Ecto neural progenitor cell (in vitro differentiated cells): ENCODE measurements around the gene PRMT7.

ENCODE experiments used
- DNase-seq: peaks from one replicate; pipeline ENCODE4 v3.0.0-alpha.2; 2018; ENCODE audit warnings: low spot score

PRMT7 gene, protein sequence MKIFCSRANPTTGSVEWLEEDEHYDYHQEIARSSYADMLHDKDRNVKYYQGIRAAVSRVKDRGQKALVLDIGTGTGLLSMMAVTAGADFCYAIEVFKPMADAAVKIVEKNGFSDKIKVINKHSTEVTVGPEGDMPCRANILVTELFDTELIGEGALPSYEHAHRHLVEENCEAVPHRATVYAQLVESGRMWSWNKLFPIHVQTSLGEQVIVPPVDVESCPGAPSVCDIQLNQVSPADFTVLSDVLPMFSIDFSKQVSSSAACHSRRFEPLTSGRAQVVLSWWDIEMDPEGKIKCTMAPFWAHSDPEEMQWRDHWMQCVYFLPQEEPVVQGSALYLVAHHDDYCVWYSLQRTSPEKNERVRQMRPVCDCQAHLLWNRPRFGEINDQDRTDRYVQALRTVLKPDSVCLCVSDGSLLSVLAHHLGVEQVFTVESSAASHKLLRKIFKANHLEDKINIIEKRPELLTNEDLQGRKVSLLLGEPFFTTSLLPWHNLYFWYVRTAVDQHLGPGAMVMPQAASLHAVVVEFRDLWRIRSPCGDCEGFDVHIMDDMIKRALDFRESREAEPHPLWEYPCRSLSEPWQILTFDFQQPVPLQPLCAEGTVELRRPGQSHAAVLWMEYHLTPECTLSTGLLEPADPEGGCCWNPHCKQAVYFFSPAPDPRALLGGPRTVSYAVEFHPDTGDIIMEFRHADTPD

DNA sequence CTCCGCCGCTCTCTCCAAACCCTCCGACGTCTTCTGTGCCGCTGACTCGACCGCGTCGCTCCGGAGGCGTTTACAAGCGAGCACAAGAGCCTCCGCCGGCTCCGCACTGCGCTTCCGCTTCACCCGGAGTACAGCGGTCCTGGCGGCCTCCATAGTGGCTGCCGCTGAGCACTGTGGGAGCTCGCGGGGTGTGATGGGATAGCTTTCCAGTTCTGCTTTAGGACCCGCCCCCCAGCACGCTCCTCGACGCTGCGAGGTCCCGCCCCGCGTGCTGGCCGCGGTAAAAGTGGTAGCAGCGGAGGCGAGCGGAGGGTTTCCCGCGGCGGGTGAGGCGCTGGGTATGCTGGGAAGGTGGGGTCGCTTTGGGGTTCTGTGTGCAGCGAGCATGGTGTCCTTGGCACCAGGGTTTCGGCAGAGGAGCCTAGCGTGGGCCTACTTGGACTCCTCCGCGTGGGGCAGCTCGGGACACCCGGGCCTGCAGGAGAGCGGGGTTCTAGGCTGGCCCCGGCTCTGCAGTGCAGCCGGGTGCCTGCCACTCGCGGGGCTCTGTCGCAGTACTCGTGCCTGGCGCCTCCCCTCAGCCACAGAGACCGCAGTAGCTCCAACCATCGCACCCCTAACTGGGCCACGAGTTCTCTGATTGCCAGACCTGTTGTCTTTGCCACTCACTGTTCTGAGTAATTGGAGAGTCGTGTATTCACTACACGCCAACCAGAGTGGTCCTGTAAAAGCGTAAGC, at the start of gene PRMT7, which contains the start of gene SLC7A6OS:
TSS of gene PRMT7 (plus strand) at position 246 of the 738 bp plus-strand sequence. CDS start 4,961 bp downstream, outside the sequence.
TSS of gene SLC7A6OS (minus strand) at position 173 of the 738 bp plus-strand sequence. CDS start at position 153, 20 bp downstream.
- peak; percentile 95 for DNase-seq

DNA sequence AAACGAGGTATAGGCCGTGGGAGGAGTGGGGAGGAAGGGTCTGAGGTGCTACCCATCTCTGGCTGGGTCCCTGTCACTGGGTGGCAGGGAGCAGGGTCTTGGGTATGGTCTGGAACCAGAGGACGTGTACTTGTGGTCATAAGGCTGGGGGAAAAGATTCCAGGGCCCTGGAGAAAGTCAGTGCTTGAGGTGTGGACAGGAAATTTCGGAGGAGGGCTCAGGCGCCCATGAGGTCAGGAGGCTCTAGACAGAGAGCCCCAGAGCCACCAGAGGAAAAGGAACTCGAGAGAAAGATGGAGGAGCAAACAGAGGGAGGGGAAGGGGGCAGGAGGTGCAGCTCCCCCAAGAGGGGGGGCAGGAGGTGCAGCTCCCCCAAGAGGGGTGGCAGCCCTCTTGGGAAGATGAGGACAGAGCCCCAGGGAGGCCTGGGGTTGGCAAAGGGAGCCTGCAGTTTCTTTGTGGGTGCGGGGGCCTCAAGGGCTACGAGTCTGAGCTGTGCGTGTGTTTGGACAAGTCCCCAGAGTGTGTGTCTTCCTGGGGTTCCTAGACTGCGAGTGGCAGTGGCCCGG, 47.2 kb upstream of the PRMT7 start:
- no peak for DNase-seq

DNA sequence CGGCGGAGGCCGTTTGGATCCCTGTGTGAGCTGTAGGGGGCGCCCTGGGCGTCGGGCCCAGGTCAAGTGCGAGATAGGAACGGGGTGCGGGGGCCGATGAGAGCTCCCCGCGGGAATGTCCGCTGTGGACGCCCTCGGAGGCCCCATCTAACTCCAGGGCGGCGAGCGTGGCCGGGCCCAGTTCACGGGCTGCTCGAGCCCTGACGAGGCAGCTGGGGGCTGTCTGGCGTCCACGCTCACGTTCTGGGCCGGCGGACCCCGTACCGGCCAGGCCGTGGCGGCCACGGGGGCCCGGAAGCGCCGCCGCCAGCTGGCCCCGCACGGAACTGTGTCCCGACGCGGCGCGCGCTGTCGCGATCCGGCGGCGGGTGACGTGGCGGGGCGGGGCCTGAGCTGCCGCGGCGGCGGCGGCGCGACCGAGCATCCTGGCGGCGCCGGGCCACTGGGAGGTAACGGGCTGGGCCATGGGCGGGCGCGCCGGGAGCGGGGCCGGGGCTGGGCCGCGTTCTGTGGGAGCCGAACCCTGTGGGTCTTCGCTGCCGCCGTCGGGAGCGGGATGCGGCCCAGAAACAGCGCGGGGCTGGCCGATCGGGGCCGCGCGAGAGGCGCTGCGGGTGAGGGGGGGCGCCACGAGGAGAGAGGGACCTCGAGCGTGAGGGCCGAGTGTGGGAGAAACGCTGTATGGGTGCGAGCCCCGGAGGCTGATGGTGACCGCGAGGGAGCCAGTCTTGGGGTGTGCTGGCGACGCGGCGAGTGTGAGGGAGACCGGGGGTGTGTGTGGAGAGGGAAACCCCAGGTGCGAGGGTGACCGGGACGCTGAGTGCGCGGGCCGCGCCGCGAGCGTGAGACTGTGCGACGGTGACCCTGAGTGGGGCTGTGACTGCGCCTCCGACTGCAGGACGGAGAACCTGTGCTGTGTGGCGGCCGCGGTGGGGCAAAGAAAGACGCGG, 46.4 kb upstream of the PRMT7 start, which contains the start of gene SLC7A6:
TSS of gene SLC7A6 (plus strand) at position 399 of the 950 bp plus-strand sequence. CDS start 10,201 bp downstream, outside the sequence.
- peak; percentile 83 for DNase-seq

DNA sequence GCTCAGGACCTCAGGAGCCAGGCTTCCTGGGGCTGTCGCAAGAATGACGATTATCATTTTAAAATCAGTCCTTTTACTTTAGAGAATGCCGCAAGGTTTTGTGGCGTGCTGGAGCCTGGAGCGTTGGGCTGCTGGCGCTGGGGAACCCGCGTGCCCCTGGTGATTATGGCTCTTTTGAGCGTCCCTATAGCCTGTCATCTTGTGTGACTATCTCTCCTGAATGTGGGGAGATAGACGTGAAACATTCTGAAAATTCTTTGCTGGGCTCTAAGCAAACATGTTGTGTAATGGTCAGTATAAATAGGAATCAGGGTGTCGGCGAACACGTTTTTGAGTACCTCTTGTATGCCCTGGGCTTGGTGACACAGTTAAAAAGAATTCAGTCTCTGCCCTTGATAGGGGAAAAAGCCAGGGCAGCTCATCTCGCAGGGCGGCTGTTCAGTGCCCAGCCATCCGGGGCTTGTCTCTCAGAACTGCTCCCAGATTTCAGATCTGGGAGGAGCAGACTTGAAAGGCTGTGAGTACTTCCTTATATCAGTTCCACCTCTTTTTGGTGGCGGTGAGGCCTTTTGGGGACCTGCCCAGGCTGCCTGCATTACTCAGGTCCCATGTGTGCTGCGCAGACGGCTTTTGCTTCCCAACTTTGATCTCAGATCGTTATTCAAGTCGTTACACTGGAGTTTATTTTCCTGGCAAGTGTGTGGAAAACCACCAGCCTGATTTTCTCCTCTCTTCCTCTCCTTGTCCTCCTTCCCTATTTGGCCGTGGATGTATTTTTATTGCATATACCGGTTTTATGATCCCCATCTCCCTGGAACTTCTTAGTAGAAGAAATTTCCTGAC, 45.5 kb upstream of the PRMT7 start:
- DNase-seq, result no peak

DNA sequence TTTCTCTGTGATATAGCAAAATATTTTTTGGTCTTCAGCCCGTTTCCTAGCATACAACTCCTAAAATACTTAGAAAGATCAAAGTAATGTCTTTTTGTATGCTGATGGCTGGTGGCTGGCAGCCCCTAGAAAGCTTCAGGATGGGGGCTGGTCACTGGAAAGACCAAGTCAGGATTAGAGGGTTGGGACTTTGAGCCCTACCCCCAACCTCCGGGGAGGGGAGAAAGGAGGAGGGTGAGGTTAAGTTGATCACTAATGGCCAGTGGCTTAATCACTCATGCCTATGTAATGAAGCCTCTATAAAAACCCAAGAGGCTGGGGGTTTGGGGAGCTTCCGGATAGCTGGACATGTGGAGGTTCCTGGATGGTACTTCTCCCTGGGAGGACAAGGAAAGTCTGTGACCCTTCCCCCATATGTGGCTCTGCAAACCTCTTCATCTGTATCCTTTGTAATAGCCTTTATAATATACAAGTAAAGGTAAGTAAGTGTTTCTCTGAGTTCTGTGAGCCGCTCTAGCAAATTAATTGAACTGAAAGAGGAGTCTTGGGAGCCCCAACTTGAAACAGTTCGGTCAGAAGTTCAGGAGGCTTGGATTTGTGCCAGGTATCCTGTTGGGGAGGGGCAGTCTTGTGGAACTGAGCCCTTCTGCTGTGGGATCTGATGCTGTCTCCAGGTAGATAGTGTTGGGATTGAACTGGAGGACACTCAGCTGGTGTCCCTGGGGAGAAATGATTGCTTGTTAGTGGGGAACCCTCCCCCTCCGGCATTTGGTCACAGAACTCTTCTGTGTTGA, 43.0 kb upstream of the PRMT7 start:
- no peak for DNase-seq

DNA sequence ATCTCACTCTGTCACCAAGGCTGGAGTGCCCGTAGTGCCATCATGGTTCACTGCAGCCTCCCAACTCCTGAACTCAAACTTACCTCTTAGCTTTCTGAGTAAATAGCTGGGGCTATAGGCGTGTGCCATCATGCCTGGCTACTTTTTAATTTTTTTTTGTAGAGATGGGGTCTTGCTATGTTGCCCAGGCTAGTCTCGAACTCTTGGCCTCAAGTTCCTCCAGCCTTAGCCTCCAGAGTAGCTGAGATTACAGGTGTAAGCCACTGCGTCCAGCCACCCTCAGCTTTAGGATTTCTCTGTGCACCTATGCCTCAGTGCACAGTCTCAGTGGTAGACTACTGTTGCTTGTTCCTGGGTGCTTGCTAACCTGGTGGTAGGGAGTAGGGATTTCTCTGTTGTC, 41.0 kb upstream of the PRMT7 start:
- DNase-seq, result no peak

DNA sequence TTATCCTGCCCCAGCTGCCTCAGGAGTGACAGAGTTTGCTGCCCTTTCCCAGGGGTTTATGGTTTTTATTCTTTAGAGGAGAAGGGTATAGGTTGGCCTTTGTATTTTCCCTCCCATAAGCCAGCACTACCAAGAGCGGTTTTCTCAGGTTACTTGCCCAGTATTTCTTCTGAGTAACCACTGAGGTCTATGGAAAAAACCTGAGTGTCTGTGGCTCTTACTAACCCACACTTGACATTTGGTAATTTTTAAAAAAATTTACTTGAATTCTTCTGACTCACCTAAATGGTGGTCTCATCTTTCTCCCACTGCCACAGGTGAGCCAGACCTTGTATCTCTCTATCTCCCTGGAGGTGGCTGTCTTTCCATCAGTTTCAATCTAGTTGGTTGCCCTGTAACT, 40.5 kb upstream of the PRMT7 start:
- no peak for DNase-seq

DNA sequence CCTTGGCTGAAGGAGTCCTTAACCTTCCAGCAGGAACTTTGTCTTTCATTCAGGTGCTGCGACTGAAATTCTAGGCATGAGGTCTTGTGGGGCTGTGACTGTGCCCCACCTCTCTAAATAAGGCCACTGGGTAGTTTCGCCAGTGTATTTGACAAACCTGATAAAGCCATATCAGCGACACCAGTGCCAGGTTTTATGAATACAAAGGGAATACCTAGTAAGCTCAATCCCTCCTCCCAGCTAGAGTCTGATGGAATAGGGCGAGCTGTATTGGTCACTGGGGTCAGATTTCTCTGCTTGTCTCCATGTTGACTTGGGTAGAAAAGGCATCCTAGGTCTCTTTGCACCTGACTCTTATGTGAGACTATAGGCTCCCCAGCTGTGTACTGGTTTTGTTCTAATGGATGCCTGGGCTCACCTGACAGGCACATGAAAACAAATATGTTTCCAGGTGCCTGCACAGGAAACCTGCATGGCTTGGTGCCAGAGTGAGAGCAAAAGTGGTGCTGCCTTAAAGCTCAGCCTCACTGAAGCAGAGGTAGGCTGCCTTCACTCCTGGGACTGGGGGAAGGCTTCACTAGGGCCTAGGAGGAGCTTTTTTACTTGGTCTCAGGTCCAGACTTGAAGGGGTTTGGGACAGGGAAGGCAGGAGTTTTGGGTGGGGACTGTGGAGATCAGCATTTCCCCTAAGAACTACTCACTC, 38.2 kb upstream of the PRMT7 start:
- no peak for DNase-seq

DNA sequence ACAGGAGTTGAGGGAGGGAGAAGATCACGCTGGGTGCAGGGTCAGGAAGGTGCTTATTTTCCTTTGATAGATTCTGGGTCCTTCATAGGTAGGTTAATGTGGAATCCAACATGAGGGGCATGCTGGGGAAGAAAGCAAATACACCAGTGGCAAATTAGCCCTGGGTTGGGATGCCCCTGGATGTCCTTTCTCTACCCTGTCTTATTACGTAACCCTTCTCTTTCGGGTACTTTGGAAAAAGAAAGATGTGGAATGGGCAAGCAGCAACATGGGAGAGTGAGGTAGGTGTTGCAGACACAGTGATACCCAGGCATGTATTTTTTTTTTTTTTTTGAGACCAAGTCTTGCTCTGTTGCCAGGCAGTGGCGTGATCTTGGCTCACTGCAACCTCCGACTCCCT, 37.4 kb upstream of the PRMT7 start:
- DNase-seq, result no peak

DNA sequence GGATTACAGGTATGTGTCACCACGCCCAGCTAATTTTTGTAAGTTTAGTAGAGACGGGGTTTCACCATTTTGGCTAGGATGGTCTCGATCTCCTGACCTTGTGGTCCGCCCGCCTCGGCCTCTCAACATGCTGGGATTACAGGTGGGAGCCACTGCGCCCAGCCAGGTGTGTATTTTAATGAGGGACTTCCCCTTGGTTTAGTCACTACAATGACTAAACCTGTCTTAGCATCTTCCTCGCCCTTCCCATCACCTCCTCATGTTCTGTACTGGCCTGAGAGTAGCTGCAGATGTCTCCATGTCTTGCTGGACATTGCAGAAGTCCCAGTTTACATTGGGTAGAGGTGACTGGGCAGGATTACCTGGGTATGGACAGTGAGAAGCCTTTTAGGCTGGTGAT, 36.9 kb upstream of the PRMT7 start:
- DNase-seq, result no peak

DNA sequence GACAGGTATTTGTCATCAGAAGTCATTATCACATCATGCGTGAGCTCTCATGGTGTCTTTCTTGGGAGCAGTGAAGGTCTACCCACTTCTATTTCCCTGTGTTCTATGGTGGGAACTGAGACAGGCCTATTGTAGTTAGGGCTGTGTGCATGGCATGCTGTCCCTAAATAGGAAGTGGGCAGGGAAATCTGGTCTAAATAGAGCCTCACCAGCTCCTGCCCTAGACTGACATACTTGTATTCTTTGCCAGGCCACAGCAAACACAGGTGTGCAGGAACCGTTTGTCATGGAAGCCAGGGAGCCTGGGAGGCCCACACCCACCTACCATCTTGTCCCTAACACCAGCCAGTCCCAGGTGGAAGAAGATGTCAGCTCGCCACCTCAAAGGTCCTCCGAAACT, 36.4 kb upstream of the PRMT7 start:
- DNase-seq, result no peak

DNA sequence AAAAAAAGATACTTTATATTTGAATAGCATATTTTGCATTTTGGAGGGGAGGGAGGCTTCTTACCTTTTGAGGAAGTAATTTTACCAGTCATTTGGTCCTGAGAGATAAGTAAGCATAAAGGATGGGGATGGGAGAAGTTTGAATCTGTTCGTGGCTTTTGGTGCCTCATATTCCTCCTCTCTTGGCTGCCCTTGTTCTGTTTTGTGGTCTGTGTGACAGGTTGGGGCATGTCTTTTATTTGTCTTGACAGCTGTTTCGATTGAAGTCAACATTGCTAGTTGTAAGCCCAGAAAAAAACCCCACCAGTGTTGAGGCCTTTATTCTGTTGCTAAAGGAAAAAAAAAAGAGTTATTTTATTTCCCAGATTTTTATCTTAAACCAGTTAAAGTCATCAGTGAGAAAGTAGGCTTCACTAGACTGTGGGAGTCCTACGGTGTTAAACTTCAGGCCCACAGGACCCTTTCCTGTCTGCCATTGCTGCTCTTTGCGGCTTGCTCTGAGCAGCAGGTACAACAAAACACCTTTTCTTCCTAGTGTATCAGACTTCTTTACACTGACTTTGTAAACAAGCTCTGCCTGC, 35.1 kb upstream of the PRMT7 start:
- no peak for DNase-seq

DNA sequence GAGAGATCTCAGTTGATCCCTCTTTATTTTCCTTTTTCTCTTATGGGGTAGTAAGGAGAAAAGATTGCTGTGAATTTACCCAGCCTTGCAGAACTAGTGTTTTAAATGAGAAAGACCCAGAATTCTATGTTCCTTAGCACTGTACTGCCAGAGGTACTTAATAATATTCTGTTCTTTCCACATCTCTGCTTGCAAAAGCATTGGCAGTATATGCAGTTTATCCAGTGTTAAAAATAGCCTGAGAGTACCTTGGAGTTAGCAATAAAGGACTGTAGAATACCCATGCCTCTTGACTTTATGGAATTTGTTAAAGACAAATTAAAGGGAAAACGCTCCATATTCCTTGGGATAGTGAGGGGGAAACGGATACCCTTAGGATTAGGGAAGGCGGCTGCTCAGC, 34.6 kb upstream of the PRMT7 start:
- no peak for DNase-seq

DNA sequence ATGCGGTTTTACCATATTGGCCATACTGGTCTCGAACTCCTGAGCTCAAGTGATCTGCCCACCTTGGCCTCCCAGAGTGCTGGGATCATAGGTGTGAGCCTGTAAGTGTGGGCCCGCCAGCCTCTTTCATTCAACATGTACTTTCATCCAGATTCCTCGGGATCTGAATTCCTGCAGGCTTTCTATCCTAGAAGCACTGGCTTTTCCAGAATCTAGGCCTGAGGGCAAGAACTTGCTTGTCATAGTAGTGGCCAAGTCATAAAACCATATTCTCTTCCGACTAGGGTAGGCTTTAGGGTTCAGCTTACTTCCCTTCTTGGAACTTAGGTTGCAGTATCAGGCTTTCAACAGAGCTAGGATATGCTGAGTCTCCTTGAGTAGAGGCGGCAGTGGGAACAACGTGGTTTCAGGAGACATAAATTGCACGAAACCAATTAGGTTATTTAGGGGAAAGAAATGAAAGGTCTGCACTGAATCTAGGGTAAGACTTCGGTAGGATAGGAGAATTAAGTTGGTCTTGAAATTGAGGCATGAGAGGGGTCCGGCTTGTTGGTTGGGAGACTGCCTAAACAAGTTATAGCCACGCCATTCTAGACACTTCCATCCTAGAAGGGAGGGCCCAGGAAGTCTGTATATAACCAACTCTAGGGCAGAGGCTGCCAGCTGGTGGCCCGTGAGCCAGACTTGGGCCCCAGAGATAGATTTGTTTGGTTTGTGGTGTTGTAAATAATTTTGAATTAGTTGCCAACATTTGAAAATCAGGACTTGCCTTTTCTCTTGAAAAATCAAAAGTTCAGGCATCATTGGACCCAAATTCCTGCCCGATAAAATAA, 30.9 kb upstream of the PRMT7 start:
- no peak for DNase-seq

DNA sequence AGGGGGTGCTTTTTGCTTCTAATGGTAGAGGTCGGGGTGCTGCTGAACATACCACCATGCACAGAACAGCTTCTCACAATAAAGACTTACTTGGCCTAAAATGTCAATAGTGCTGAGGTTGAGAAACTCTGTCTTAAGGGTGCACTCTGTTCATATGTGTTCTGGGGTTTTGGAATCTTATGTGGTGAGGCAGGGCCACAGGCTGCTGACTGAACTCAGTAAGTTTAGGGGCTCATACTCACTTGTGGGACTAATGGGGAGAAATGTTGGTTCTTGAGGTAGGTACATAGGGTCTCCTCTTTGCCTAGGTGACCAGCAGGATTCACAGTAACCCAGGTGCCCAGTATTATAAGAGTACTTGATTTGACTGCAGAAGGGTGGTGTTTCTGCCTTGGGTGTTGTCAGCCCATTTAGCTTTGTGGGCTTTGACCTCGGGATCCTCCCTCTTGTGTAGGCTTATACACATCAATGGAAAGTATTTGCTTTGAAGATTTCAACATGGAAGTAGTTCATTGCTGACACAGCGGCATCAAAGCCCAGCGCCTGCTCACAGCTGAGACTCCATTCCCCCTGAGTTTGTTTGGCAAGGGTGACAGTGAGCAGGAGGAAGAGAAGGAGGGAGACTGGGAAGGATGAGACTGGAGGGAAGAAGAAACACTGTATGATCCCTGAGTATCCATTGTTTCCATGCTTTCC, 29.3 kb upstream of the PRMT7 start:
- no peak for DNase-seq

DNA sequence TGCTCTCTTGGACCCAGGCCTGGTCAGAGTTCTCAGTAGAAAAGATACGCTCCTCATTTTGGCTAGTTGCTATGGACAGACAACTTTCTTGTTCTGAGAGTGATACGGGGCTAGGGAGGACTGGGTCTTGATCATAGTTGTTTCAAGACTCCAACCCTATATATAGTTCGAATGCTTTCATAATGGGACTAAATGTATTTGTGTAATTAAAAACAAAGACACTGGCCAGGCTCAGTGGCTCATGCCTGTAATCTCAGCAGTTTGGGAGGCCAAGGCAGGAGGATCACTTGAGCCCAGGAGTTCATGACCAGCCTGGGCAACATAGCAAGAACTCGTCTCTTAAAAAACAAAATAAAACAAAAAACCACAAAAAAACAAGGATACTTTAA, 28.8 kb upstream of the PRMT7 start:
- DNase-seq, result no peak

DNA sequence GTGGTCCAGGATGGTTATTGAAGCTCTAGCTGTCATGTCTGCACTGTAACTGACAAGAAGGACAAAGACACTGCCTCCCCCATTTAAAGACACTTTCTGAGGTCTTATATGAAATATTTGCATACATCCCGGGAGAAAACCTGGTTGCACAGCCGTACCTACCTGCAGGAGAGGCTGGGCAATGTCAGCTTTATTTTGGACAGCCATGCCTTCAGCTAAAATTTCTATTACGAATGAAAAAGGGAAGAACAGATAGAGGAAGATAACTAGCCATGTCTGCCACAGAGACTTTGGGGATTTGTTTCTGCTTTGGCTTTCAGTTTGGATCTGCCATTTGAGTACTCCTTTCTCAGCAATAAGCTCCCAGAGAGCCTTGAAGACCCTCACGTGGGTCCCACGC, 27.5 kb upstream of the PRMT7 start:
- no peak for DNase-seq
